ENCODE results near the gene ATP8A2. TPM values are rescaled to one million over a fixed set of nuclear protein-coding genes. Genes with fewer than 3 reads are reported as not detected.

ATP8A2 gene
- polyA plus RNA-seq, 3 donors = not detected

GRCh38 chr13:25762795-25763377 lies 391.1 kb downstream of the ATP8A2 start:
- no peaks in the 10 kb centered on the region for H3K36me3 Mint-ChIP-seq
- H3K4me1 Mint-ChIP-seq = no peaks in the 10 kb centered on the region
- TF ChIP-seq, protein P1, sequence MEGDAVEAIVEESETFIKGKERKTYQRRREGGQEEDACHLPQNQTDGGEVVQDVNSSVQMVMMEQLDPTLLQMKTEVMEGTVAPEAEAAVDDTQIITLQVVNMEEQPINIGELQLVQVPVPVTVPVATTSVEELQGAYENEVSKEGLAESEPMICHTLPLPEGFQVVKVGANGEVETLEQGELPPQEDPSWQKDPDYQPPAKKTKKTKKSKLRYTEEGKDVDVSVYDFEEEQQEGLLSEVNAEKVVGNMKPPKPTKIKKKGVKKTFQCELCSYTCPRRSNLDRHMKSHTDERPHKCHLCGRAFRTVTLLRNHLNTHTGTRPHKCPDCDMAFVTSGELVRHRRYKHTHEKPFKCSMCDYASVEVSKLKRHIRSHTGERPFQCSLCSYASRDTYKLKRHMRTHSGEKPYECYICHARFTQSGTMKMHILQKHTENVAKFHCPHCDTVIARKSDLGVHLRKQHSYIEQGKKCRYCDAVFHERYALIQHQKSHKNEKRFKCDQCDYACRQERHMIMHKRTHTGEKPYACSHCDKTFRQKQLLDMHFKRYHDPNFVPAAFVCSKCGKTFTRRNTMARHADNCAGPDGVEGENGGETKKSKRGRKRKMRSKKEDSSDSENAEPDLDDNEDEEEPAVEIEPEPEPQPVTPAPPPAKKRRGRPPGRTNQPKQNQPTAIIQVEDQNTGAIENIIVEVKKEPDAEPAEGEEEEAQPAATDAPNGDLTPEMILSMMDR (IDR thresholded peaks at IDR 0.05) = no peak
- no peak overlapping the region for H3K4me2 ChIP-seq (replicated peaks; ENCODE audit: extremely low read depth, low read length, poor library complexity, severe bottlenecking)
- H3K9ac ChIP-seq (ENCODE audit: insufficient read depth, low read length, poor library complexity, severe bottlenecking) = no peak overlapping the region
- H3K27ac Mint-ChIP-seq = no peak overlapping the region
- no peaks in the 10 kb centered on the region for H3K79me2 ChIP-seq (ENCODE audit: insufficient read depth, low read length)
- no peak overlapping the region for H3K27ac ChIP-seq (ENCODE audit: low read depth in 1 of 2, low read length in 2 of 2)
- peaks cover 0 to 5% (median 0%) of the 10 kb centered on the region in 7 donors for H3K9me3 Mint-ChIP-seq
- H3K4me3 ChIP-seq (replicated peaks in 1 of 3; ENCODE audit: low read depth in 2 of 3, low read length in 3 of 3) = no peak overlapping the region
- H3K4me1 ChIP-seq (ENCODE audit: control insufficient read depth in 1 of 2, insufficient read depth in 2 of 2, low read length in 2 of 2) = no peaks in the 10 kb centered on the region
- no peaks in the 10 kb centered on the region for H3K9me3 ChIP-seq (replicated peaks in 1 of 2; ENCODE audit: control insufficient read depth in 1 of 2, insufficient read depth in 1 of 2, low read length in 2 of 2)
- no peaks in the 10 kb centered on the region for H4K20me1 ChIP-seq (ENCODE audit: insufficient read depth, low read length)
- intact Hi-C loops (cut with micrococcal nuclease) = no loop called here
- H3K27me3 ChIP-seq (ENCODE audit: control insufficient read depth in 2 of 2, insufficient read depth in 2 of 2, low read length in 2 of 2) = no peaks in the 10 kb centered on the region
- H3K4me3 Mint-ChIP-seq = no peak overlapping the region
- no peak for DNase-seq
- no peaks in the 10 kb centered on the region for H3K36me3 ChIP-seq (replicated peaks in 1 of 2; ENCODE audit: control insufficient read depth in 1 of 2, insufficient read depth in 2 of 2, low read length in 2 of 2)
- 78% methylated on average over 5 of the region's 8 CpGs for WGBS (ENCODE audit: insufficient coverage)
- H2AFZ ChIP-seq (ENCODE audit: insufficient read depth, low read depth, low read length, poor library complexity, severe bottlenecking) = no peak overlapping the region
- peaks cover 1 to 3% (median 1%) of the 10 kb centered on the region in 3 donors for H3K27me3 Mint-ChIP-seq (ENCODE audit: low read depth in 3 of 3)

DNA sequence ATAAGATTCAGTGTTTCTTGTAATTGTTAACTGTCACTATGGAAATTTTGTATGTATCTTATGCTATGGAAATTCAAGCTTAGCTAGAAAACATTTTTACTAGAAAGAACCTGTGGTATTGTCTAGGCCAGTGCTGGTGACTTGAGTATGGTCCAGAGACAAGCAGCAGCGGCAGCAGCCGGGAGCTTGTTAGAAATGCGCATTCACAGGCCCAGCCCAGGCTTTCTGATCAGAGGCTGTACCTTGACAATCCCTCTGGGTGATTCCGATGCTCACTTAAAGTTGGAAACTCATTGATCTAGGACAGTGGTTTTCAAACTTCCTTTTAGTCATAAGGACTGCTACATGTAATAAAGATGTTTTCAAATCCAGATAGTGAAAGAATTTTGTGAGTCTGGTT lies 392.6 kb downstream of the ATP8A2 start:
- Histone ChIP-seq H3K9me3 (replicated peaks in 1 of 2; ENCODE audit: control insufficient read depth in 1 of 2, insufficient read depth in 1 of 2, low read length in 2 of 2) (no peaks in the 10 kb centered on the region), H3K4me3 (replicated peaks in 1 of 3; ENCODE audit: low read depth in 2 of 3, low read length in 3 of 3) (no peak overlapping the region), H4K20me1 (ENCODE audit: insufficient read depth, low read length) (no peaks in the 10 kb centered on the region), H3K4me2 (replicated peaks; ENCODE audit: extremely low read depth, low read length, poor library complexity, severe bottlenecking) (no peak overlapping the region), H2AFZ (ENCODE audit: insufficient read depth, low read depth, low read length, poor library complexity, severe bottlenecking) (no peak overlapping the region), H3K27me3 (ENCODE audit: control insufficient read depth in 2 of 2, insufficient read depth in 2 of 2, low read length in 2 of 2) (no peaks in the 10 kb centered on the region), H3K79me2 (ENCODE audit: insufficient read depth, low read length) (no peaks in the 10 kb centered on the region), H3K9ac (ENCODE audit: insufficient read depth, low read length, poor library complexity, severe bottlenecking) (no peak overlapping the region), H3K4me1 (ENCODE audit: control insufficient read depth in 1 of 2, insufficient read depth in 2 of 2, low read length in 2 of 2) (no peaks in the 10 kb centered on the region), H3K27ac (ENCODE audit: low read depth in 1 of 2, low read length in 2 of 2) (no peak overlapping the region), H3K36me3 (replicated peaks in 1 of 2; ENCODE audit: control insufficient read depth in 1 of 2, insufficient read depth in 2 of 2, low read length in 2 of 2) (no peaks in the 10 kb centered on the region)
- Mint-ChIP-seq H3K27me3 (ENCODE audit: low read depth in 3 of 3) (peaks cover 0 to 3% (median 1%) of the 10 kb centered on the region in 3 donors), H3K36me3 (no peaks in the 10 kb centered on the region), H3K4me3 (no peak overlapping the region), H3K27ac (no peak overlapping the region), H3K4me1 (no peaks in the 10 kb centered on the region), H3K9me3 (peaks cover 0 to 7% (median 2%) of the 10 kb centered on the region in 7 donors)
- WGBS (ENCODE audit: insufficient coverage) = 89% methylated on average over 3 of the region's 4 CpGs
- TF ChIP-seq, protein P1 (IDR thresholded peaks at IDR 0.05) = no peak
- DNase-seq = no peak
- intact Hi-C loops (cut with micrococcal nuclease) = no loop called here

Data from CD14-positive monocyte (primary cell).